ENCODE data around the gene COX7A2. TPM values are rescaled to one million over a fixed set of nuclear protein-coding genes. Genes with fewer than 3 reads are reported as not detected.

The COX7A2 gene
- total RNA-seq, 4 donors from 2014 or later = 58.5 to 1,788 (median 211) TPM

DNA sequence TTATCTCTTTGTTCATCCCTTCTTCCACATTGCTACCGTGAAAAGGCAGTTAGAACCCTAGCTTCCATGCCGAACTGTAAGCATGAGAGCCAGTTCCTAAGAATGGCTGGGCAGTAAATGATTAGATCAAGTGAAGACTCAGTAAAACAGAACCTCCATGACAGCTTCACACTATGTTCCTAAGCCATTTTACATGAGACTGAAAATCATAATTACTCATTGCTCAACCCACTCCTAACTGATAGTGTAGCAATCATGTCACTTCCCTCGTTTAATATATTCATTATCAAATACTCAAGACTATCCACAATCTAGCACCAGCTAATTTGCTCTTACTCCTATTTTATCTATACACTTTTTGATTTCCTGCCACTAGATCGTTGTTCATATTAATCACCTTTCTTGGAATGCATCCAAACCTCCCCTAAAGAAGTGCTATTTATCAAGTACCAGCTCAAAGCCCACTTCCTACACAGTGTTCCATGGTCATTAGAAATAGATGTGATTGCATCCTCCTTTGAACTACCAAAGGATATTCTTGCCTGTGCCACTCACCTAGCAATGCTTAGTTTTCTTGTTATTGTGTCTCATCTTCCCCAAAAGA, 35.0 kb upstream of the COX7A2 start:
- TF ChIP-seq POLR2A (IDR thresholded peaks at IDR 0.05) = no peak
- TF ChIP-seq, protein P1, sequence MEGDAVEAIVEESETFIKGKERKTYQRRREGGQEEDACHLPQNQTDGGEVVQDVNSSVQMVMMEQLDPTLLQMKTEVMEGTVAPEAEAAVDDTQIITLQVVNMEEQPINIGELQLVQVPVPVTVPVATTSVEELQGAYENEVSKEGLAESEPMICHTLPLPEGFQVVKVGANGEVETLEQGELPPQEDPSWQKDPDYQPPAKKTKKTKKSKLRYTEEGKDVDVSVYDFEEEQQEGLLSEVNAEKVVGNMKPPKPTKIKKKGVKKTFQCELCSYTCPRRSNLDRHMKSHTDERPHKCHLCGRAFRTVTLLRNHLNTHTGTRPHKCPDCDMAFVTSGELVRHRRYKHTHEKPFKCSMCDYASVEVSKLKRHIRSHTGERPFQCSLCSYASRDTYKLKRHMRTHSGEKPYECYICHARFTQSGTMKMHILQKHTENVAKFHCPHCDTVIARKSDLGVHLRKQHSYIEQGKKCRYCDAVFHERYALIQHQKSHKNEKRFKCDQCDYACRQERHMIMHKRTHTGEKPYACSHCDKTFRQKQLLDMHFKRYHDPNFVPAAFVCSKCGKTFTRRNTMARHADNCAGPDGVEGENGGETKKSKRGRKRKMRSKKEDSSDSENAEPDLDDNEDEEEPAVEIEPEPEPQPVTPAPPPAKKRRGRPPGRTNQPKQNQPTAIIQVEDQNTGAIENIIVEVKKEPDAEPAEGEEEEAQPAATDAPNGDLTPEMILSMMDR (IDR thresholded peaks at IDR 0.05) = no peak
- H3K27ac ChIP-seq = no peak overlapping the region
- intact Hi-C loops (cut with DNase I; ENCODE audit: low total_unique reads) = loop anchor here (10.0 kb wide), 1 partner anchor 246 kb away; no protein-coding TSS in a partner anchor
- peaks cover 0 to 5% of the 10 kb centered on the region in 2 donors for H3K4me1 ChIP-seq
- H3K4me3 ChIP-seq = no peak overlapping the region
- DNase-seq = no peak
- H3K27me3 ChIP-seq = no peaks in the 10 kb centered on the region
- H3K9me3 ChIP-seq = no peaks in the 10 kb centered on the region
- no peaks in the 10 kb centered on the region for H3K36me3 ChIP-seq

DNA sequence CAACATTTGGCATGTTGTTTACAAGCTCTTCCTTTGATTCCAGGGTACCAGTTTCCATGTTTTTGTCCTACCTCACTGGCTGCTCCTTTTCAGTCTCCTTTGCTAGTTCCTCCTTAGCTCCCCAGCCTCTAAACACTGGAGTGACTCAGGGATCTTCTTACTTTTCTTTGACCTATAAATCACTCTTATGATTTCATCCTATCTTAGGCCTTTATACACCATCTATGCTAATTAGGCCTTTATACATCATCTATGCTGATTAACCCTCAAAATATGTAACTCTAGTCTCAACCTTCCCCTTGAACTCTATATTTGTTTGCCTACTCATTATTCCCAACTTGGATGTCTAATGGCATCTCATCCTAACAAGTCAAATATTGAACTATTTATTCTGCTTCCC, 31.5 kb upstream of the COX7A2 start:
- H3K27ac ChIP-seq = no peak overlapping the region
- DNase-seq = no peak
- no peaks in the 10 kb centered on the region for H3K36me3 ChIP-seq
- H3K9me3 ChIP-seq = no peaks in the 10 kb centered on the region
- H3K4me3 ChIP-seq = no peak overlapping the region
- TF ChIP-seq, protein P1 (IDR thresholded peaks at IDR 0.05) = no peak
- no peak for TF ChIP-seq POLR2A (IDR thresholded peaks at IDR 0.05)
- H3K4me1 ChIP-seq = no peaks in the 10 kb centered on the region
- H3K27me3 ChIP-seq = no peaks in the 10 kb centered on the region
- intact Hi-C loops (cut with DNase I; ENCODE audit: low total_unique reads) = loop anchor here (10.0 kb wide), 1 partner anchor 250 kb away; no protein-coding TSS in a partner anchor

DNA sequence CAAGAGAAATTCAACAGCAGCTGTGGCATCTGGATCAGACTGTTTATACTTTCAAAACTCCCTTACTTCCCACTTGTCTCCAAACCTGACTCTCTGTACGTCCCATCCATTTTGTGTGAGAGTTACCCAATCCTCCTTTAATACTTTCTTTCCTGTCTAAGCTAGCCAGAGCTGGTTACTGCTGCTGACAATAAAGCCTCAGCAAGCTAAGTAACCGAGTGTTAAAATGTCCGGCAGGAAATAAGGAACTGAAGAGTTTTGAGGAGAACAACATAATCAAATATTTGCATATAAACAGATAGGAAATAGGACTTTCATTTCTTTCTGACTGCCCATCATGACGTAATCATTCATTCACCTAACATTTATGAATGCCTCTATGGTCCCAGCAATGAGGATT, 29.4 kb upstream of the COX7A2 start:
- no peak overlapping the region for H3K27ac ChIP-seq
- H3K36me3 ChIP-seq = no peaks in the 10 kb centered on the region
- intact Hi-C loops (cut with DNase I; ENCODE audit: low total_unique reads) = loop anchor here (10.0 kb wide), 1 partner anchor 252 kb away; no protein-coding TSS in a partner anchor
- no peaks in the 10 kb centered on the region for H3K9me3 ChIP-seq
- DNase-seq = no peak
- H3K27me3 ChIP-seq = no peaks in the 10 kb centered on the region
- peaks cover 0 to 3% of the 10 kb centered on the region in 2 donors for H3K4me1 ChIP-seq
- no peak for TF ChIP-seq POLR2A (IDR thresholded peaks at IDR 0.05)
- TF ChIP-seq, protein P1 (IDR thresholded peaks at IDR 0.05) = no peak
- no peak overlapping the region for H3K4me3 ChIP-seq

DNA sequence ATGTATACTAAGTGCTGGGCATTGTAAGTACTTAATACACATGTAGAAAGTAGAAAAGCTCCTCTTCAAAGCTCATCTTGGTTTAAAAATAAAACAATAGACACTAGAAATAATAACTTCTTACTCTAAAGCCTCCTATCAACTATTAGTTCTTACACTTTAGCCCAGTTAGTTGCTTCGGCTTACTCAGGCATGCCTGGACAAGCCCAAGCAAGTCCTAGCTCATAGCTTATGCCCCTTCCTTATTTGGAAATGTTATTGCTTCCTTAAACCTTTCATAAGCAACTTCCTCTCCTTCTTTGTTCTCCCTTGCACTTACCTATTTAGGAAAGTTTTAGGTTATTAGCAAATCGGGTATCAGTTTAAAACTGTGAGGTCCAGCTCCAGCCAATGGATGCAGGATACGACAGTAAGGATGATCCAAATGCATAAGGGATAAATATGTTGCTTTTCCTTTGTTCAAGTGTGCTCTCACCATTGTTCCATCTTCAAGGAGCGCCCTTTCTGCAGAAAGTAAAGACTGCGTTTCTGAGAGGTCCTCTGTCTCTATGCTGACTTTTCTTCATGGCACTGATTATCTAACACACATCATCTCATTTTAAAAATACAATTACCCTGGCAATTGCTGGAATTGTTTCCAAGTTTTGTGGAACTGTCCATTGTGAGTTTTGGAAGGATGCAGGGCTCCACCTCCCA, 28.7 kb upstream of the COX7A2 start:
- no peaks in the 10 kb centered on the region for H3K27me3 ChIP-seq
- H3K4me1 ChIP-seq = peaks cover 0 to 3% of the 10 kb centered on the region in 2 donors
- H3K36me3 ChIP-seq = no peaks in the 10 kb centered on the region
- intact Hi-C loops (cut with DNase I; ENCODE audit: low total_unique reads) = loop anchor here (10.0 kb wide), 1 partner anchor 253 kb away; no protein-coding TSS in a partner anchor
- TF ChIP-seq, protein P1 (IDR thresholded peaks at IDR 0.05) = no peak
- no peak for TF ChIP-seq POLR2A (IDR thresholded peaks at IDR 0.05)
- peak overlapping the region in 1 of 2 donors; percentile 28 for H3K27ac ChIP-seq
- no peaks in the 10 kb centered on the region for H3K9me3 ChIP-seq
- no peak overlapping the region for H3K4me3 ChIP-seq
- no peak for DNase-seq

DNA sequence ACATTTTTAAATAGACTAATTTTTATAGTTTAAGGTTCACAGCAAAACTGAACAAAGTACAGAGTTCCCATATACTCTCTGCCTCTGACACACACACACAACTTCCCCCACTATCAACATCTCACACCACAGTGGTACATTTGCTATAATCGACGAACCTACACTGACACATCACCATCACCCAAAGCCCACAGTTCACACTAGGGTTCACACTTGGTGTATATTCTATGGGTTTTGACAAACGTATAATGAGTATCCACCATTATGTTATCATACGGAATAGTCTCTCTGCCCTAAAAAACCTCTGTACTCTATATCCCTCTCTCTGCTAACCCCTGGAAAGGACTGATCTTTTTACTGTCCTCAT, 25.4 kb upstream of the COX7A2 start:
- H3K27ac ChIP-seq = peak overlapping the region in 1 of 2 donors; percentile 52
- H3K36me3 ChIP-seq = no peaks in the 10 kb centered on the region
- no peaks in the 10 kb centered on the region for H3K27me3 ChIP-seq
- no peaks in the 10 kb centered on the region for H3K9me3 ChIP-seq
- no peak overlapping the region for H3K4me3 ChIP-seq
- no peak for DNase-seq
- intact Hi-C loops (cut with DNase I; ENCODE audit: low total_unique reads) = no loop called here
- no peak for TF ChIP-seq POLR2A (IDR thresholded peaks at IDR 0.05)
- TF ChIP-seq, protein P1 (IDR thresholded peaks at IDR 0.05) = no peak
- peaks cover 0 to 3% of the 10 kb centered on the region in 2 donors for H3K4me1 ChIP-seq

Data from uterus (tissue), 4 donors.